Large intestine (tissue), 3 donors: ENCODE data around the gene RAD51. TPM values are rescaled to one million over a fixed set of nuclear protein-coding genes. Genes with fewer than 3 reads are reported as not detected.

Experiments used
- DNase-seq, 2 donors: peaks; one replicate each; pipeline versions ENCODE4 v3.0.0 to v3.0.0-alpha.2; 2013
- H3K27ac ChIP-seq: one replicate; pipeline ENCODE4 v1.5.1; 2013; ENCODE audit warnings: low read length
- H3K27me3 ChIP-seq: 2 replicates; pipeline ENCODE4 v1.6.1; 2013; ENCODE audit warnings: low read length; ENCODE audit not compliant: control insufficient read depth, insufficient read depth
- H3K36me3 ChIP-seq: 2 replicates; pipeline ENCODE4 v1.6.1; 2013; ENCODE audit warnings: low read length; ENCODE audit not compliant: control insufficient read depth, insufficient read depth
- H3K4me1 ChIP-seq: one replicate; pipeline ENCODE4 v1.6.1; 2013; ENCODE audit warnings: low read length; ENCODE audit not compliant: control insufficient read depth, insufficient read depth
- H3K4me3 ChIP-seq: one replicate; pipeline ENCODE4 v1.5.1; 2013; ENCODE audit warnings: low read length
- H3K9me3 ChIP-seq: one replicate; pipeline ENCODE4 v1.6.1; 2013; ENCODE audit warnings: mild to moderate bottlenecking, low read depth, low read length, moderate library complexity; ENCODE audit not compliant: control insufficient read depth
- WGBS: methylation state at CpG from one replicate; pipeline ENCODE4 v1.1.5; 2013; ENCODE audit warnings: low lambda C conversion rate; ENCODE audit not compliant: insufficient coverage; 5-methylcytosine and 5-hydroxymethylcytosine counted together
- polyA plus RNA-seq: library from polyadenylated mRNA; unstranded; fragments of 120-200 nt; gene quantifications from one replicate; pipeline ENCODE4 v1.2.1, GENCODE V29; 2013

RAD51 gene
- polyA plus RNA-seq, 1 donor: 8.1 TPM

DNA sequence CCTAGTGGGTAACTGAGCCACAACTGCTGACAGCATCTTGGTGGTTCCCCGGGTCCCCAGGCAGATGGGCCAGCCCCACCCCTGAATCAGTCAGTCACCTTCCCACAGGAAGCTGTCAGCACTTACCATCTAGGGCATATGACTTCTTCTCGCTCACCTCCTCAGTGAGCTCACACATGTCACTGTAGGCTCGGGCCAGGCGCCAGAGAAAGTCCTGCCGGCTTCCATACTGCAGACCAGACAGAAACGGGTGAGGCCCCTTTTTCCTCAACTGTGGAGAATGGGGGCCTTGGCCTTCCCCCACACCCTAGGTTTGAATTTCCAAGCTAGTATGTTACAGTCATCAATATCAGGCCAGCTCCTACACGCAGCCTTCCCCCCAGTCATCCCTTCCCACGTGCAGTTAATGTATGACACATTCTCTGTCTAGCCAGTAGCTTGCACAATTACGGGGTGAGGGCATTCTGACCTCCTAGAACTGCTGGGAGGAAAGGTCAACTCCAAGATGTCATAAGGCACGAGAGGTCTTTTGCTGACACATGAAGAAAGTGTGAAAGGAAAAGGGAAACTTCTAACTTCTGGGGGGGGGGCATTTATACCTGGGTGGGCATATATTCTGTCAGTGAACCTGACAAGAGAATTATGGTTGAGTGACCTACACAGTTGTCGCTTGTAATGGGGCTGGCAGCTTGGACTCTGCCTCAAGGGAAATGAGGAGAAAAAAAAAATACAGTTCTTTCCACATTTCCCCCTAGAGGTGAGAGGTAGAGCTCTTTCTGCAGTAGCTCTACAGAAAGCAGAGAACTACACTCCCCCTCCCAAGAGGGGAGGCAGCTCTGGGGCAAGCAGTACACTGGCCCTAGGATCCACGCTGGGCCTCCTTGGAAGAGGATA lies 49.2 kb downstream of the RAD51 start:
- Histone ChIP-seq H3K4me1 (peaks cover 59% of the 10 kb centered on the region), H3K4me3 (no peak overlapping the region), H3K27ac (peak overlapping the region; percentile 92), H3K27me3 (no peaks in the 10 kb centered on the region), H3K9me3 (no peaks in the 10 kb centered on the region), H3K36me3 (peaks cover 64% of the 10 kb centered on the region)
- 60% methylated on average over 1 of the region's 12 CpGs for WGBS
- peak; percentile 88 to 94 for DNase-seq

- Histone ChIP-seq H3K27me3 (no peaks in the 10 kb centered on the region), H3K9me3 (no peaks in the 10 kb centered on the region), H3K4me1 (peaks cover 65% of the 10 kb centered on the region), H3K4me3 (no peak overlapping the region), H3K36me3 (peaks cover 64% of the 10 kb centered on the region), H3K27ac (peak overlapping the region; percentile 92)
- no peak for DNase-seq
- no CpG with 5 or more reads among the region's 5 CpGs for WGBS
Observed at GRCh38 chr15:40744815-40745152, 49.8 kb downstream of the RAD51 start.

DNA sequence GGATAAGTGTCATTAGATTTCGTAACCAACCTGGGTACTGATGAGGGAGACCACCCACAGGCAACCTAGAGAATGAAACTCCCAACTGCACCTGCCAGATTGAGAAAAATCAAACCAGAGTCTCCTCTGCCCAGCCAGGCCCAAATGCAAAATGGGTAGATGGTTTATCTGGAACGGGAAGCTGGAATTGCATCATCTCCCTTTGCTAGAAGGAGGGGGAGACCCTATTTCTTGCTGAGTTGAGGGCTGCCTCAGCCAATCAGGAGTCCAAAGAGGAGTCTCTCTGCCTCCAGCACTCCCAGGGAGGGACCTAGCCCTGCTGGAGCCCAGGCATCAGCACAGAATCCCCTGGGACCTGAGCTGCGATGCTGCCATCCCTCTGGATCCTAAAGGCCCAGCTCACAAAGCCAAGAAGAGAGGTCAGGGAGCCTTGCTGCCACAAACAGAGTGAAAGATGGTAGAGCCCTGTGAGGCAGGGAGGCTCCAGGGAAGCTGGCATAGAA lies 52.0 kb downstream of the RAD51 start:
- Histone ChIP-seq H3K4me3 (no peak overlapping the region), H3K36me3 (peaks cover 63% of the 10 kb centered on the region), H3K9me3 (no peaks in the 10 kb centered on the region), H3K4me1 (peaks cover 84% of the 10 kb centered on the region), H3K27ac (peak overlapping the region; percentile 93), H3K27me3 (no peaks in the 10 kb centered on the region)
- no peak for DNase-seq
- no CpG with 5 or more reads among the region's 3 CpGs for WGBS

DNA sequence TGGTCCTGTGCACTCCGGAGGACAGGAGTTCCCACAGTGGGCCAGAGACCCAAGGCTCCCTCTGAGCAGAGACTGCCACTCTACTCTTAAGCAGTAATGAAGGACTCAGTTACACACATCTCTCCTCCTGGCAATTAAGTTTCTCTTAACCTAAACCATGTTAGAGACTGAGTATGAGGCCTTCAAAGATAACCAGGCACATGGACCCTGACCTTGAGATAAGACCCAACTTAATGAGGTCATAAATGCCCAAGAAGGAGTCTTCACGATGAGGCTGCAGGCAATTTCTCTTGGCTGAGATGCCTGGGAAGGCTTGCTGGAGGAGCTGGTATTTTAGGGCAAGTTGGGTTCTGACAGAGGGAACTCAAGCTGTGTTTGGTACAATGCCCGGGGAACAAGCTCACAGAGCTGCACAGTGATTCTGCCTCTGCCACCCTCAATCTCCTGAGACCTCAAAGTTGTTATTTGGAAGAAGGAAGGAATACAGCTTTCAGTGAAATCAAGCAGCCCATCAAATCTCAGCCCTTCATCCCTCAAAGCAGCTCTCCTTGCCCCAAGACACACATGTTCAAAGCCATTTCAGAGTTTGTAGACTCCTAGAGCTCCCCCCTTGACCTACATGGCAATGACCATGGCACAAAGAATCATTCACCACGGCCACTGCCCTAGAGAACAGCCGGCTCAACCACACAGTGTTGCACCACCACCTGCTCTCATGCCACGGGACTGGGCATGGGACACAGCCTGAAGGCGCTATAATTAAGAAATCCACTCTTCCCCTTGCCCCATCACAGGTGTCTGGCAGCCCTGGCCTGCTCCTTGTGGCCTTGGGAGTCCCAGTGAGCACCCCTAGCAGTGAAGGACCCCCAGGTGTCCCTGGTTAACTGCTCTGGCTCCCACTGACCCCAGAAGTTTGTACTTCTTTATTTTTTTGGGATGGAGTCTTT lies 53.0 kb downstream of the RAD51 start:
- no CpG with 5 or more reads among the region's 7 CpGs for WGBS
- Histone ChIP-seq H3K4me3 (no peak overlapping the region), H3K27ac (peak overlapping the region; percentile 93), H3K36me3 (peaks cover 62% of the 10 kb centered on the region), H3K27me3 (no peaks in the 10 kb centered on the region), H3K9me3 (no peaks in the 10 kb centered on the region), H3K4me1 (peaks cover 88% of the 10 kb centered on the region)
- DNase-seq: peak; percentile 84 to 92

- DNase-seq: no peak
- Histone ChIP-seq H3K27me3 (no peaks in the 10 kb centered on the region), H3K4me3 (no peak overlapping the region), H3K27ac (peak overlapping the region; percentile 14), H3K4me1 (peaks cover 83% of the 10 kb centered on the region), H3K36me3 (peaks cover 51% of the 10 kb centered on the region), H3K9me3 (no peaks in the 10 kb centered on the region)
- WGBS: no CpG with 5 or more reads among the region's 4 CpGs
Observed at GRCh38 chr15:40749151-40749630, 54.2 kb downstream of the RAD51 start.

DNA sequence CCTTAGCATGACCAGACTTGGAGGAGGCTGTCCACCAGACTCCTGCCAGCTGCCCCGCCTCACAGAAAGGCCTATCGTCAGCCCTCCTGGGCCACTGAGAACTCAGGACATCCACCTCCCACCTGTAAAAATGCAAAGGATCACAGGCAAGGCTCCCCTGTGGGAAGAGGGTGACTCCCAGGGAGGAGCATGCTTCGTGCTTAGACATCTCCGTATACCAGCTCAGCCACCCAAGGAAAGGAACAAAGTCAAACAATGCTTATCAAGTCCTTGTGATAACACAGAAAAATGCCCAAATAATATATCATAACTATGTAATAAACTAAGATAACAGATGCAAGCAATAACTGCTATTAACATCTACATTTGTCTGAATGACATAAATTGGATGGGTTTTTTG lies 55.9 kb downstream of the RAD51 start:
- peak overlapping the region; percentile 75 for H3K27ac ChIP-seq
- DNase-seq: peak in 1 of 2 donors; percentile 66
- no CpG with 5 or more reads among the region's 4 CpGs for WGBS

GRCh38 chr15:40751745-40752144 lies 56.8 kb downstream of the RAD51 start:
- H3K9me3 ChIP-seq: no peaks in the 10 kb centered on the region
- no peak for DNase-seq
- H3K36me3 ChIP-seq: peaks cover 34% of the 10 kb centered on the region
- peaks cover 67% of the 10 kb centered on the region for H3K4me1 ChIP-seq
- H3K27ac ChIP-seq: peak overlapping the region; percentile 75
- no peak overlapping the region for H3K4me3 ChIP-seq
- no peaks in the 10 kb centered on the region for H3K27me3 ChIP-seq
- WGBS: no CpG with 5 or more reads among the region's 12 CpGs

More for the DNA sequence above, 55.9 kb downstream of the RAD51 start:
- no peak overlapping the region for H3K4me3 ChIP-seq
- no peaks in the 10 kb centered on the region for H3K9me3 ChIP-seq
- no peaks in the 10 kb centered on the region for H3K27me3 ChIP-seq
- peaks cover 70% of the 10 kb centered on the region for H3K4me1 ChIP-seq
- peaks cover 36% of the 10 kb centered on the region for H3K36me3 ChIP-seq

GRCh38 chr15:40754574-40754882 lies 59.6 kb downstream of the RAD51 start:
- Histone ChIP-seq H3K27ac (peak overlapping the region; percentile 83), H3K9me3 (no peaks in the 10 kb centered on the region), H3K4me3 (peak overlapping the region; percentile 99), H3K36me3 (peaks cover 24% of the 10 kb centered on the region), H3K27me3 (no peaks in the 10 kb centered on the region), H3K4me1 (peaks cover 44% of the 10 kb centered on the region)
- no peak for DNase-seq
- WGBS: no CpG with 5 or more reads among the region's 22 CpGs

GRCh38 chr15:40754883-40755811 lies 60.2 kb downstream of the RAD51 start, which contains the start of gene RMDN3:
RMDN3 (minus strand) TSS chr15:40755254; CDS start chr15:40754783, 471 bp downstream.
- peaks cover 39% of the 10 kb centered on the region for H3K4me1 ChIP-seq
- H3K4me3 ChIP-seq: peak within 1 kb of the TSS; percentile 99
- WGBS: 13% methylated on average over 3 of the region's 66 CpGs
- H3K36me3 ChIP-seq: peaks cover 19% of the 10 kb centered on the region
- no peaks in the 10 kb centered on the region for H3K27me3 ChIP-seq
- no peaks in the 10 kb centered on the region for H3K9me3 ChIP-seq
- H3K27ac ChIP-seq: peak within 1 kb of the TSS; percentile 95
- peak; percentile 97 for DNase-seq
